GM12874 (cell line): ENCODE measurements around the gene FHIP1B.

Experiments
- CTCF ChIP-seq: IDR thresholded peaks from 2 replicates; pipeline ENCODE4 v1.5.1; 2011; ENCODE audit warnings: low read depth, mild to moderate bottlenecking, control low read depth, low read length, moderate library complexity; ENCODE audit not compliant: insufficient read depth

The FHIP1B gene

GRCh38 chr11:6175440-6175839 is 59.0 kb downstream of the FHIP1B start:
- no peak for TF ChIP-seq CTCF

- TF ChIP-seq CTCF: no peak
Observed at GRCh38 chr11:6170226-6170625, 64.2 kb downstream of the FHIP1B start, which contains the start of gene OR52B2. OR52B2 (minus strand) TSS chr11:6170326; CDS start chr11:6170326, 0 bp downstream.
